Ishikawa (cell line): ENCODE measurements around the gene PDS5A.

Experiments used
- CEBPB ChIP-seq: IDR thresholded peaks from 2 replicates; pipeline ENCODE4 v1.6.1; 2012
- CREB1 ChIP-seq: IDR thresholded peaks from 2 replicates; pipeline ENCODE4 v1.6.1; 2012; ENCODE audit warnings: low read depth
- EP300 ChIP-seq: IDR thresholded peaks from 2 replicates; pipeline ENCODE4 v1.6.1; 2012; ENCODE audit warnings: borderline replicate concordance
- FOXM1 ChIP-seq: IDR thresholded peaks from 2 replicates; pipeline ENCODE4 v1.6.1; 2012; ENCODE audit warnings: low read depth, borderline replicate concordance
- MAX ChIP-seq: IDR thresholded peaks from 2 replicates; pipeline ENCODE4 v1.6.1; 2012
- NFIC ChIP-seq: IDR thresholded peaks from 2 replicates; pipeline ENCODE4 v1.6.1; 2012
- RAD21 ChIP-seq: IDR thresholded peaks from 2 replicates; pipeline ENCODE4 v1.6.1; 2012; ENCODE audit warnings: low read depth
- TAF1 ChIP-seq: IDR thresholded peaks from 2 replicates; pipeline ENCODE4 v1.6.1; 2012; ENCODE audit warnings: low read depth, mild to moderate bottlenecking
- TCF12 ChIP-seq: IDR thresholded peaks from 2 replicates; pipeline ENCODE4 v1.6.1; 2012; ENCODE audit warnings: low read depth
- TEAD4 ChIP-seq: IDR thresholded peaks from 2 replicates; pipeline ENCODE4 v1.6.1; 2012
- USF1 ChIP-seq: IDR thresholded peaks from 2 replicates; pipeline ENCODE4 v1.6.1; 2012
- YY1 ChIP-seq: IDR thresholded peaks from 2 replicates; pipeline ENCODE4 v1.6.1; 2012; ENCODE audit warnings: low read depth
- ZBTB7A ChIP-seq: IDR thresholded peaks from 2 replicates; pipeline ENCODE4 v1.6.1; 2012; ENCODE audit warnings: low read depth
- TF ChIP-seq, protein P1 (sequence below): IDR thresholded peaks from 2 replicates; pipeline ENCODE4 v1.6.1; 2012; ENCODE audit warnings: low read depth, mild to moderate bottlenecking

The PDS5A gene, protein sequence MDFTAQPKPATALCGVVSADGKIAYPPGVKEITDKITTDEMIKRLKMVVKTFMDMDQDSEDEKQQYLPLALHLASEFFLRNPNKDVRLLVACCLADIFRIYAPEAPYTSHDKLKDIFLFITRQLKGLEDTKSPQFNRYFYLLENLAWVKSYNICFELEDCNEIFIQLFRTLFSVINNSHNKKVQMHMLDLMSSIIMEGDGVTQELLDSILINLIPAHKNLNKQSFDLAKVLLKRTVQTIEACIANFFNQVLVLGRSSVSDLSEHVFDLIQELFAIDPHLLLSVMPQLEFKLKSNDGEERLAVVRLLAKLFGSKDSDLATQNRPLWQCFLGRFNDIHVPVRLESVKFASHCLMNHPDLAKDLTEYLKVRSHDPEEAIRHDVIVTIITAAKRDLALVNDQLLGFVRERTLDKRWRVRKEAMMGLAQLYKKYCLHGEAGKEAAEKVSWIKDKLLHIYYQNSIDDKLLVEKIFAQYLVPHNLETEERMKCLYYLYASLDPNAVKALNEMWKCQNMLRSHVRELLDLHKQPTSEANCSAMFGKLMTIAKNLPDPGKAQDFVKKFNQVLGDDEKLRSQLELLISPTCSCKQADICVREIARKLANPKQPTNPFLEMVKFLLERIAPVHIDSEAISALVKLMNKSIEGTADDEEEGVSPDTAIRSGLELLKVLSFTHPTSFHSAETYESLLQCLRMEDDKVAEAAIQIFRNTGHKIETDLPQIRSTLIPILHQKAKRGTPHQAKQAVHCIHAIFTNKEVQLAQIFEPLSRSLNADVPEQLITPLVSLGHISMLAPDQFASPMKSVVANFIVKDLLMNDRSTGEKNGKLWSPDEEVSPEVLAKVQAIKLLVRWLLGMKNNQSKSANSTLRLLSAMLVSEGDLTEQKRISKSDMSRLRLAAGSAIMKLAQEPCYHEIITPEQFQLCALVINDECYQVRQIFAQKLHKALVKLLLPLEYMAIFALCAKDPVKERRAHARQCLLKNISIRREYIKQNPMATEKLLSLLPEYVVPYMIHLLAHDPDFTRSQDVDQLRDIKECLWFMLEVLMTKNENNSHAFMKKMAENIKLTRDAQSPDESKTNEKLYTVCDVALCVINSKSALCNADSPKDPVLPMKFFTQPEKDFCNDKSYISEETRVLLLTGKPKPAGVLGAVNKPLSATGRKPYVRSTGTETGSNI (N-terminal part only)

GRCh38 chr4:39977489-39978377, at the start of gene PDS5A:
TSS of gene PDS5A (minus strand) at chr4:39977911. CDS start at chr4:39976577, 1,334 bp downstream.
- TF ChIP-seq MAX (peak; percentile 94), TCF12 (peak; percentile 39; the same call in 1 of the 2 replicates), FOXM1 (no peak), TAF1 (0 out of 2 replicates have a peak, but pooled peaks have one; percentile 48), RAD21 (peak; percentile 56; the same call in 1 of the 2 replicates), USF1 (peak; percentile 48; the same call in 1 of the 2 replicates), CEBPB (peak; percentile 88), TEAD4 (no peak)

- peak; percentile 64; the same call in 1 of the 2 replicates for TF ChIP-seq CEBPB
These were observed 46.3 kb upstream of the PDS5A start for GRCh38 chr4:40024049-40024448.

- TF ChIP-seq ZBTB7A (no peak), TEAD4 (no peak), USF1 (no peak), EP300 (no peak), YY1 (no peak), RAD21 (no peak), CEBPB (no peak), NFIC (no peak), TCF12 (no peak), CREB1 (no peak)
- TF ChIP-seq, protein P1, sequence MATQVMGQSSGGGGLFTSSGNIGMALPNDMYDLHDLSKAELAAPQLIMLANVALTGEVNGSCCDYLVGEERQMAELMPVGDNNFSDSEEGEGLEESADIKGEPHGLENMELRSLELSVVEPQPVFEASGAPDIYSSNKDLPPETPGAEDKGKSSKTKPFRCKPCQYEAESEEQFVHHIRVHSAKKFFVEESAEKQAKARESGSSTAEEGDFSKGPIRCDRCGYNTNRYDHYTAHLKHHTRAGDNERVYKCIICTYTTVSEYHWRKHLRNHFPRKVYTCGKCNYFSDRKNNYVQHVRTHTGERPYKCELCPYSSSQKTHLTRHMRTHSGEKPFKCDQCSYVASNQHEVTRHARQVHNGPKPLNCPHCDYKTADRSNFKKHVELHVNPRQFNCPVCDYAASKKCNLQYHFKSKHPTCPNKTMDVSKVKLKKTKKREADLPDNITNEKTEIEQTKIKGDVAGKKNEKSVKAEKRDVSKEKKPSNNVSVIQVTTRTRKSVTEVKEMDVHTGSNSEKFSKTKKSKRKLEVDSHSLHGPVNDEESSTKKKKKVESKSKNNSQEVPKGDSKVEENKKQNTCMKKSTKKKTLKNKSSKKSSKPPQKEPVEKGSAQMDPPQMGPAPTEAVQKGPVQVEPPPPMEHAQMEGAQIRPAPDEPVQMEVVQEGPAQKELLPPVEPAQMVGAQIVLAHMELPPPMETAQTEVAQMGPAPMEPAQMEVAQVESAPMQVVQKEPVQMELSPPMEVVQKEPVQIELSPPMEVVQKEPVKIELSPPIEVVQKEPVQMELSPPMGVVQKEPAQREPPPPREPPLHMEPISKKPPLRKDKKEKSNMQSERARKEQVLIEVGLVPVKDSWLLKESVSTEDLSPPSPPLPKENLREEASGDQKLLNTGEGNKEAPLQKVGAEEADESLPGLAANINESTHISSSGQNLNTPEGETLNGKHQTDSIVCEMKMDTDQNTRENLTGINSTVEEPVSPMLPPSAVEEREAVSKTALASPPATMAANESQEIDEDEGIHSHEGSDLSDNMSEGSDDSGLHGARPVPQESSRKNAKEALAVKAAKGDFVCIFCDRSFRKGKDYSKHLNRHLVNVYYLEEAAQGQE = no peak
These were observed 42.5 kb upstream of the PDS5A start for GRCh38 chr4:40020221-40020620.

DNA sequence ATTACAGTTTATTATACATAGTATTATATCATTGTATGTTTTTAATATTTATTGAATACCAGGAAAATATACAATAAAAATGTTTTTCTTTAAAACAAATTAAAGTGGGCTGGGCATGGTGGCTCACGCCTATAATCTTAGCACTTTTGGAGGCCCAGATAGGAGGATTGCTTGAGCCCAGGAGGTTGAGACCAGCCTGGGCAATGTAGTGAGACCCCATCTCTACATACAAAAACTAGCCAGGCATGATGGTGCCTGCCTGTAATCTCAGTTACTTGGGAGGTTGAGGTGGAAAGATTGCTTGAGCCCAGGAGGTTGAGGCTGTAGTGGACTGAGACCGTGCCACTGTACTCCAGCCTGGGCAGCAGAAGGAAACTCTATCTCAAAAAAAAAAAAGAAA, 38.3 kb upstream of the PDS5A start:
- no peak for TF ChIP-seq TAF1
- no peak for TF ChIP-seq MAX
- TF ChIP-seq CEBPB = no peak
- TF ChIP-seq TEAD4 = no peak
- TF ChIP-seq ZBTB7A = no peak
- no peak for TF ChIP-seq YY1
- TF ChIP-seq, protein P1 = no peak

- TF ChIP-seq NFIC = no peak
- TF ChIP-seq CREB1 = no peak
- no peak for TF ChIP-seq YY1
- TF ChIP-seq RAD21 = no peak
- TF ChIP-seq TEAD4 = no peak
- TF ChIP-seq ZBTB7A = no peak
- TF ChIP-seq MAX = no peak
- TF ChIP-seq CEBPB = no peak
- TF ChIP-seq USF1 = no peak
- no peak for TF ChIP-seq TCF12
- TF ChIP-seq, protein P1 = no peak
- TF ChIP-seq EP300 = no peak
These were observed 26.3 kb upstream of the PDS5A start for GRCh38 chr4:40003986-40004385.
